ENCODE results near the gene ING5. TPM values are rescaled to one million over a fixed set of nuclear protein-coding genes. Genes with fewer than 3 reads are reported as not detected.

Gene ING5
- total RNA-seq, 4 donors from 2014 or later = 12.1 to 33.9 (median 27.5) TPM

DNA sequence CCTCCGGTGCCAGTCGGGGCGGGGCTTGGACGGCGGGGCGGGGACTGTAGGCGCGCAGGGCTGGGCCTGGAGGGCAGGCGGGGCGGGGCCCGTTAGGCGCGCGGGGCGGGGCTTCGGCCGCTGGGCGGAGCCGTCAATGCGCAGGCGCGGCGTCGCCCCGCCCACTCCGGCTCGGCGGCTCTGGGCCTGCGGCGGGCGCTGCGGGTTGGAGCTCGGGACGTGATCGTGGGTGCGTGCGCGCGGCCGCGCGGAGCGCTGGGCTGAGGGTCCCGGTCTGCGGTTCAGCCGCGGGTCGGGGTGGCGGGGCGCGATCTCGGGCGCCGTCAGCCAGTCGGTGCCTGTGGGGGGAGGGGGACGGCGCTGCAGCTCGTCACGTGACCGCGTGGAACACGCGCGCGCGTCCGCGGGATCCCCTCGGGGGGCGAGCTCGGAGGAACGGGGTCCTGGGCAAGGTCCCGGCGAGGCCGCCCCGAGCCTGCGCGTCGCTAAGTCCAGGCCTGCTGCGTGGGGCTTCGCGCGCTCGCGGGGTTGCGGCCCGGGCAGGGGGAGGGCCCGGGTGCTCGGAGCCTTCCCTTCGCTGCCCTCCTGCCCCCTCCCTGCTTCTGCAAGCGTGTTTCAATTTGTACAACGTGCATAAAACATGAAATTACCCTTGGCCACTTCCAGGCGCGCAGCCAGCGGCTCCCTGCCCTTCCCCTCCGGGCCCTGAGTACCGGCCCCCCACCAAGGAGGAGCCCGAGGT is 32.8 kb downstream of the ING5 start, which contains the start of gene D2HGDH:
D2HGDH (plus strand) TSS at position 164 of the 742 bp plus-strand sequence. CDS start 595 bp downstream, outside the sequence.
- peak; percentile 84 to 90 for DNase-seq
- intact Hi-C loops (cut with DNase I; ENCODE audit: low total_unique reads) (loop anchor here (1.0 to 10.0 kb wide), 5 partner anchors 32 to 882 kb away; partner anchors contain the start of genes DTYMK, ING5 and SNED1), in situ Hi-C loops (cut with MboI; ENCODE audit: low sequenced_read_pairs in 4 of 4) (no loop called here)
- no peaks in the 10 kb centered on the region for H3K9me3 ChIP-seq
- peak; percentile 90 to 91 for ATAC-seq
- TF ChIP-seq POLR2A (IDR thresholded peaks at IDR 0.05) (peak; percentile 64 to 78), CTCF (IDR thresholded peaks at IDR 0.05 in 4 of 5, conservative IDR thresholded peaks at IDR 0.05 in 1 of 5) (peak in 2 of 5 experiments; percentile 21 to 42)
- H3K36me3 ChIP-seq = no peaks in the 10 kb centered on the region
- peaks cover 12 to 14% of the 10 kb centered on the region in 2 donors for H3K4me1 ChIP-seq
- peak within 1 kb of the TSS; percentile 77 to 93 (median 82) for H3K27ac ChIP-seq
- no peaks in the 10 kb centered on the region for H3K27me3 ChIP-seq
- H3K4me3 ChIP-seq = peak within 1 kb of the TSS; percentile 73 to 96 (median 78)

GRCh38 chr2:241736111-241736510 is 34.3 kb downstream of the ING5 start:
- intact Hi-C loops (cut with DNase I; ENCODE audit: low total_unique reads) = loop anchor here (10.0 kb wide), 1 partner anchor 741 kb away; the partner anchor contains the start of gene SNED1
- TF ChIP-seq POLR2A (IDR thresholded peaks at IDR 0.05) = no peak
- no peak for TF ChIP-seq CTCF (IDR thresholded peaks at IDR 0.05 in 4 of 5, conservative IDR thresholded peaks at IDR 0.05 in 1 of 5)
- Histone ChIP-seq H3K27ac (no peak overlapping the region), H3K27me3 (no peaks in the 10 kb centered on the region), H3K36me3 (no peaks in the 10 kb centered on the region), H3K4me1 (peaks cover 12 to 14% of the 10 kb centered on the region in 2 donors), H3K4me3 (peak overlapping the region in 1 of 4 donors; percentile 78), H3K9me3 (no peaks in the 10 kb centered on the region)
- in situ Hi-C loops (cut with MboI; ENCODE audit: low sequenced_read_pairs in 4 of 4) = no loop called here
- no peak for ATAC-seq
- DNase-seq = no peak

- in situ Hi-C loops (cut with MboI; ENCODE audit: low sequenced_read_pairs in 4 of 4) (no loop called here), intact Hi-C loops (cut with DNase I; ENCODE audit: low total_unique reads) (loop anchor here (10.0 kb wide), 1 partner anchor 743 kb away; the partner anchor contains the start of gene SNED1)
- H3K27me3 ChIP-seq = no peaks in the 10 kb centered on the region
- no peak overlapping the region for H3K4me3 ChIP-seq
- H3K27ac ChIP-seq = no peak overlapping the region
- H3K36me3 ChIP-seq = no peaks in the 10 kb centered on the region
- DNase-seq (no peak), ATAC-seq (no peak)
- no peaks in the 10 kb centered on the region for H3K9me3 ChIP-seq
- peaks cover 12 to 14% of the 10 kb centered on the region in 2 donors for H3K4me1 ChIP-seq
- TF ChIP-seq CTCF (IDR thresholded peaks at IDR 0.05 in 4 of 5, conservative IDR thresholded peaks at IDR 0.05 in 1 of 5) (no peak), POLR2A (IDR thresholded peaks at IDR 0.05) (no peak)
These were observed 36.3 kb downstream of the ING5 start for GRCh38 chr2:241738040-241738686.

DNA sequence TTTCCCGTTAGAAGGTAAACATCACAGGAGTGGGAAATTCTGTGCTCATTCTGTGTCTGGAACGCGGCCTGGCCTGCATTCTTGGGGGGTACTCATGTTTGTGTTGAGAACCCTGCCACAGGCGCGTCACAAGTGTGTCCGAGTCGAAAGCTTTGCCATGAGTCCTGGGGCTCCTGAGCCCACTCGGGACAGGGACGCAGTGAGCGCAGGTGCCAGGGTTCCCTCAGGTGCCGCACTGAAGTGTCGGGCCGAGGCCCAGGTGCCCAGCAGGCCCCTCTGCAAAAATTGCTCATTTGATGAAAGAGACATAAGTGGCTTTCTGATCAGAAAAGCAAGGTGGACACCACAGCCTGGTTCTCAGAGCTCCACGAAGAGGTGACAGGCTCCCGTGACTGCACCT is 37.3 kb downstream of the ING5 start:
- H3K4me3 ChIP-seq = no peak overlapping the region
- no peak for TF ChIP-seq POLR2A (IDR thresholded peaks at IDR 0.05)
- no peak for TF ChIP-seq CTCF (IDR thresholded peaks at IDR 0.05 in 4 of 5, conservative IDR thresholded peaks at IDR 0.05 in 1 of 5)
- H3K9me3 ChIP-seq = no peaks in the 10 kb centered on the region
- in situ Hi-C loops (cut with MboI; ENCODE audit: low sequenced_read_pairs in 4 of 4) (no loop called here), intact Hi-C loops (cut with DNase I; ENCODE audit: low total_unique reads) (loop anchor here (10.0 kb wide), 1 partner anchor 744 kb away; the partner anchor contains the start of gene SNED1)
- no peak for ATAC-seq
- peaks cover 0 to 8% of the 10 kb centered on the region in 2 donors for H3K36me3 ChIP-seq
- no peak for DNase-seq
- no peak overlapping the region for H3K27ac ChIP-seq
- peaks cover 6 to 11% of the 10 kb centered on the region in 2 donors for H3K4me1 ChIP-seq
- no peaks in the 10 kb centered on the region for H3K27me3 ChIP-seq

All from gastrocnemius medialis (tissue), 4 donors.